NK-92 (cell line): ENCODE data around the gene GJA8.
"Not testable (repeated sequence)": the region's sequence is repeated elsewhere in the genome, so short reads cannot be mapped to it uniquely, and the experiment has no call there.

Source experiments
- DNase-seq: peaks from one replicate; lab custom pipeline; 2025; ENCODE audit not compliant: unreplicated experiment; lab: John Stamatoyannopoulos, UW

The GJA8 gene

DNA sequence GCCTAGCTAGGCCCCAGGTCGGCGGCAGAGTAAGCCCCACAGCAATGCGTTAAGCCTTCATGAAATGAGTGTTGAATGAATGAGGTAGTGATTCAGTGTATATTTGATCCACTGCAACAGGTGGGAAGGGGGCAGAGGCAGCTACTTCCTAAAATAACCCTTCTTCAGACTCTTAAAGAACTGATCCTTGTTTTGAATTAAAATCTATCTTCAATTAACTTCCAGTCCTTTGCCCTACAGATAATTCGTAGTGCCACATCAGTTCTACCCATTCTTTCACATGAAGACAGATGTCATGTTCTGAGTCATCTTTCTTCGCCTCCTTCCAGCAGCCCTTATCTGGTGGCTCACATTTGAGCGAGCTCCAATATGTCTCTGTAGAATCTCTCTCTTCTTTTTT lies 24.6 kb downstream of the GJA8 start:
- DNase-seq, result not testable (repeated sequence)

DNA sequence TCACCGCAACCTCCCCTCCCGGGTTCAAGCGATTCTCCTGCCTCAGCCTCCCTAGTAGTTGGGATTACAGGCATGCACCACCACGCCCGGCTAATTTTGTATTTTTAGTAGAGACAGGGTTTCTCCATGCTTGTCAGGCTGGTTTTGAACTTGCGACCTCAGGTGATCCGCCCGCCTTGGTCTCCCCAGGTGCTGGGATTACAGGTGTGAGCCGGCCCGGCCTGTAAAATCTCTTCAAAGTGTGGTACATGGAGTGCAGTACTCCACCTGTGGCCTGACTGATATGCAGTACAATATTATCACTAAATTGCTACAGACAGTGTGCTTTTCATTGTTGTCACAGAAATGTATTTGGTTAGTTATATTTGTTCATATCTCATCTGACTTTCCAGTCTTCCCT lies 25.1 kb downstream of the GJA8 start:
- DNase-seq, result not testable (repeated sequence)

DNA sequence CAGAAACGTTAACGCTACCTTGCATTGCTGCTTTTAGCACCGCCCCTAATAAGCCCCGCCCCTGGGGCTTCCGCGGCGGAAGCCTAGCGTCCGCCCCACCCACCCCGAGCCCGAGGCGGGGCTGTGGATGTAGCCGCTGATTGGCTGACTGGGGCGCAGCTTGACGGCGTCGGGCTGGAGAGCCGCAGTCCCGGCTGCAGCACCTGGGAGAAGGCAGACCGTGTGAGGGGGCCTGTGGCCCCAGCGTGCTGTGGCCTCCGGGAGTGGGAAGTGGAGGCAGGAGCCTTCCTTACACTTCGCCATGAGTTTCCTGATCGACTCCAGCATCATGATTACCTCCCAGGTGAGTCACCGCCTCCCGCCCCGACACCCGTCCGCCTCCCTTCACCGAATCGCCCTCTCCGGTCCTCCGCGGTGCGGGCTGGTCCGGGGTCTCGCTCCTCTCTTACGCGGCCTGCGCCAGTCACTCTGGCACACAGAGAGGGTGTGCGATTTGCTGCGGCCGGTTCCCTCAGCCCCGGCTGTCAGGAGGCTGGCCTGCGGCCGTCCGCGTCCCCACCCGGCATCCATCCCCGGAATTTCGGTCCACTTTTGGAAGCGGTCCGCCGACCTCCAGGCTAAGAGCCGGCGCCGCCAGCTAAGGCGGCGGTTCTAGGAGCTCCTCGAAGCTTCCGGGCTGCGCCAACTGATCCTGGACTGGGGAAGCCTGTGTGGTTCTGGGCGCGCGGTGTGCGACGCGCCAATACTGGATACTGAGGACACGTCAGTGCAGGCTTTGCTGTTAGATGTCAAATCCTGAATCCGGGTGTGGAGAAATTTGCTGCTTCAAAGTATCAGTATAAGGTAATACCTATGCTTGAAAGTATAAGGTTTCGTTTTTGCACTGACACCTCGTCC lies 25.9 kb downstream of the GJA8 start, which contains the start of gene GPR89B:
Gene GPR89B (plus strand): TSS at position 185 of the 897 bp plus-strand sequence. CDS start 117 bp downstream, at position 302.
- peak; percentile 44 for DNase-seq

DNA sequence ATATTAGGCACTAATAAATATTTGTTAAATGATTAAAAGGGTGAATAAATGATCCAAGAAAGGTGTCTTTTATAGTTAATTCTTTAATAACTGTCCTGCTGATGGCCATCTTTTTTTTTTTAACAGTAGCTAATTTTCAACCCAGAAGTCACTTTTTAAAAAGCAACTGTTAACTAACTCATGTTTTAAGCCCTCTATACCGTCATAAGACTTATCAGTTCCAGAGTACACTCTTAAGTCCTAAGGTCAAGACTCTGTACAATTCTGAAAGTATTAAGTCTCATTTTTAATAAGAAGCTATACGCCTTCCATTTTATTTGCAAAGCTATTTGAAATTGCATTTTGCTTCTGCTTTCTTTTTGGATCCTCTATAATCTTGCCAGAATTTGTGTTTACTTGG lies 28.5 kb downstream of the GJA8 start:
- DNase-seq, result not testable (repeated sequence)

DNA sequence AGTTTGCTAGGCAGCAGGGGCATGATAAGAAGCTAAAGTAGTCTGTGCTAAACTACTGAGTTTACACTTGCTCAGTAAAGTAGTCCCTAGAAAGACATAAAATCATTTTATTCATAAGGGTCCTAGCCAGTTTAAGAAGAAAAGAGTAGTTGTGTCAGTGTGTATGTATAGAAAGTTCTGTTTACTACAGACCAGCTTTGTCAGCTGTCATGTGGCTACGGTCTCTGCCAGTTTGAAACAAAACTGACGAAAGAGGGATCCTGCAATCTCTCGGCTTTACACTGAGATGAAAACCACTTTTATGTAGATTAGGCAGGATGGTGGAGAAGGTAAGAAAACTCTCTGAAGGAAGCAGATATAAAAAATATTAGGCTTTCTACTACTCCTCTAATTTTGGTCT lies 32.7 kb downstream of the GJA8 start:
- DNase-seq, result not testable (repeated sequence)

DNA sequence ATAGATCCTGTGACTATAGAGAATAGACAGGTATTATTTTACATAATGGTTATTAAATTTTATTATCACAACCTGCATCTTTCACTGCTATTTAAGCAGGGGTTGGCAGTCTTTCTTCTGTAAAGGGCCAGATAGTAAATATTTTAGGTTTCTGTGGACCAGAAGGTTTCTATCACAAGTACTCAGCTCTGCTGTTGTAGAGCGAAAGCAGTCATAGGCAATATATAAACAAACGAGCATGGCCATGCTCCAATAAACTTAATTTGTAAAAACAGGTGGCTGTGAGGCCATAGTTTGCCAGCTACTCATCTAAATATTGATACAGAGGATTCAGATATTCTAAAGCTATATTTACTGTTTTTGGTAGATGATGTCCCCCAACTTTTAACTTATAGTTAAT lies 37.9 kb downstream of the GJA8 start:
- not testable (repeated sequence) for DNase-seq

GRCh38 chr1:147942563-147942962 lies 40.0 kb downstream of the GJA8 start:
- DNase-seq, result not testable (repeated sequence)

DNA sequence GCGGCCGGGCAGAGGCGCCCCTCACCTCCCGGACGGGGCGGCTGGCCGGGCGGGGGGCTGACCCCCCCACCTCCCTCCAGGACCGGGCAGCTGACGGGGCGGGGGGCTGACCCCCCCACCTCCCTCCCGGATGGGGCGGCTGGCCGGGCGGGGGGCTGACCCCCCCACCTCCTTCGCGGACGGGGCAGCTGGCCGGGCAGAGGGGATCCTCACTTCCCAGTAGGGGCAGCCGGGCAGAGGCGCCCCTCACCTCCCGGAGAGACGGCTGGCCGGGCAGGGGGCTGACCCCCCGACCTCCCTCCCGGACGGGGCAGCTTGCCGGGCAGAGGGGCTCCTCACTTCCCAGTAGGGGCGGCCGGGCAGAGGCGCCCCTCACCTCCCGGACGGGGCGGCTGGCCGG lies 46.9 kb downstream of the GJA8 start:
- not testable (repeated sequence) for DNase-seq
